ENCODE data around the gene ASGR1. TPM values are rescaled to one million over a fixed set of nuclear protein-coding genes. Genes with fewer than 3 reads are reported as not detected.
A peak's percentile ranks its signal among the peaks of the same experiment; 100 is the strongest.
"Not testable (repeated sequence)": the region's sequence is repeated elsewhere in the genome, so short reads cannot be mapped to it uniquely, and the experiment has no call there.

Gene ASGR1
- total RNA-seq, 2 experiments from 2014 or later = 0.63 to 1.3 TPM

GRCh38 chr17:7182101-7182500 lies 2.9 kb upstream of the ASGR1 start:
- H3K36me3 Mint-ChIP-seq (ENCODE audit: low read depth); H3K9me3 Mint-ChIP-seq (ENCODE audit: insufficient read depth); H3K4me3 Mint-ChIP-seq; ATAC-seq; H3K27ac Mint-ChIP-seq; DNase-seq; POLR2A ChIA-PET: not testable (repeated sequence)
- CTCF ChIA-PET = interaction anchor here (0.8 to 1.2 kb wide), 3 partner anchors 49 to 136 kb away, joined by 3 to 5 read pairs (median 3); no protein-coding TSS in a partner anchor
- Mint-ChIP-seq H3K27me3 (ENCODE audit: low read depth) (peaks cover 14% of the 10 kb centered on the region), H3K4me1 (ENCODE audit: low read depth) (peaks cover 11% of the 10 kb centered on the region)

GRCh38 chr17:7178973-7179316 lies 225 bp downstream of the ASGR1 start:
- Mint-ChIP-seq H3K4me1 (ENCODE audit: low read depth) (peaks cover 12% of the 10 kb centered on the region), H3K4me3 (no peak overlapping the region), H3K36me3 (ENCODE audit: low read depth) (no peaks in the 10 kb centered on the region), H3K9me3 (ENCODE audit: insufficient read depth) (no peaks in the 10 kb centered on the region), H3K27me3 (ENCODE audit: low read depth) (peaks cover 14% of the 10 kb centered on the region), H3K27ac (no peak overlapping the region)
- no peak for DNase-seq
- POLR2A ChIA-PET = no interaction called here
- ATAC-seq = no peak
- CTCF ChIA-PET = interaction anchor here (0.7 to 3.9 kb wide), 6 partner anchors 10 to 265 kb away, joined by 3 to 59 read pairs (median 9); no protein-coding TSS in a partner anchor

- Mint-ChIP-seq H3K4me3 (peak overlapping the region; percentile 48), H3K27ac (no peak overlapping the region), H3K36me3 (ENCODE audit: low read depth) (no peaks in the 10 kb centered on the region), H3K9me3 (ENCODE audit: insufficient read depth) (no peaks in the 10 kb centered on the region), H3K27me3 (ENCODE audit: low read depth) (peaks cover 14% of the 10 kb centered on the region), H3K4me1 (ENCODE audit: low read depth) (peaks cover 12% of the 10 kb centered on the region)
- DNase-seq = no peak
- ATAC-seq = no peak
- ChIA-PET CTCF (interaction anchor here (0.7 to 3.9 kb wide), 29 partner anchors 8 to 264 kb away, joined by 3 to 59 read pairs (median 5); partner anchors contain the start of genes NEURL4 and TMEM102), POLR2A (interaction anchor here (1.5 kb wide), 1 partner anchor 132 kb away, joined by 4 read pairs; no protein-coding TSS in a partner anchor)
Observed at GRCh38 chr17:7177954-7178477, 1.2 kb downstream of the ASGR1 start.

- no peak overlapping the region for H3K27ac Mint-ChIP-seq
- no peaks in the 10 kb centered on the region for H3K36me3 Mint-ChIP-seq (ENCODE audit: low read depth)
- no peaks in the 10 kb centered on the region for H3K9me3 Mint-ChIP-seq (ENCODE audit: insufficient read depth)
- ATAC-seq (peak; percentile 70), DNase-seq (peak; percentile 72)
- CTCF ChIA-PET = interaction anchor here (0.8 to 3.9 kb wide), 28 partner anchors 9 to 258 kb away, joined by 3 to 59 read pairs (median 5); partner anchors contain the start of genes NEURL4 and TMEM102
- POLR2A ChIA-PET = interaction anchor here (1.5 kb wide), 1 partner anchor 132 kb away, joined by 4 read pairs; no protein-coding TSS in a partner anchor
- peaks cover 12% of the 10 kb centered on the region for H3K4me1 Mint-ChIP-seq (ENCODE audit: low read depth)
- H3K4me3 Mint-ChIP-seq = peak overlapping the region; percentile 48
- peaks cover 14% of the 10 kb centered on the region for H3K27me3 Mint-ChIP-seq (ENCODE audit: low read depth)
Observed at GRCh38 chr17:7177191-7177953, 1.8 kb downstream of the ASGR1 start.

GRCh38 chr17:7176841-7177190 lies 2.4 kb downstream of the ASGR1 start:
- Mint-ChIP-seq H3K4me3 (no peak overlapping the region), H3K27ac (no peak overlapping the region), H3K9me3 (ENCODE audit: insufficient read depth) (no peaks in the 10 kb centered on the region), H3K27me3 (ENCODE audit: low read depth) (peaks cover 14% of the 10 kb centered on the region), H3K36me3 (ENCODE audit: low read depth) (no peaks in the 10 kb centered on the region), H3K4me1 (ENCODE audit: low read depth) (peaks cover 12% of the 10 kb centered on the region)
- CTCF ChIA-PET = interaction anchor here (0.8 to 3.9 kb wide), 23 partner anchors 9 to 258 kb away, joined by 3 to 59 read pairs (median 5); partner anchors contain the start of genes NEURL4 and TMEM102
- POLR2A ChIA-PET = interaction anchor here (1.5 kb wide), 1 partner anchor 131 kb away, joined by 4 read pairs; no protein-coding TSS in a partner anchor
- no peak for DNase-seq
- ATAC-seq = no peak

- Mint-ChIP-seq H3K27me3 (ENCODE audit: low read depth) (peaks cover 14% of the 10 kb centered on the region), H3K9me3 (ENCODE audit: insufficient read depth) (no peaks in the 10 kb centered on the region), H3K4me1 (ENCODE audit: low read depth) (peaks cover 12% of the 10 kb centered on the region), H3K4me3 (no peak overlapping the region), H3K27ac (no peak overlapping the region), H3K36me3 (ENCODE audit: low read depth) (no peaks in the 10 kb centered on the region)
- ChIA-PET POLR2A (interaction anchor here (1.5 kb wide), 1 partner anchor 131 kb away, joined by 4 read pairs; no protein-coding TSS in a partner anchor), CTCF (interaction anchor here (0.8 to 3.9 kb wide), 6 partner anchors 36 to 134 kb away, joined by 3 to 59 read pairs (median 11); no protein-coding TSS in a partner anchor)
- ATAC-seq (no peak), DNase-seq (no peak)
Observed at GRCh38 chr17:7176107-7176840, 2.9 kb downstream of the ASGR1 start.

GRCh38 chr17:7175330-7175733 lies 3.8 kb downstream of the ASGR1 start:
- no peak overlapping the region for H3K4me3 Mint-ChIP-seq
- no peaks in the 10 kb centered on the region for H3K9me3 Mint-ChIP-seq (ENCODE audit: insufficient read depth)
- POLR2A ChIA-PET = no interaction called here
- H3K27ac Mint-ChIP-seq = no peak overlapping the region
- CTCF ChIA-PET = no interaction called here
- no peaks in the 10 kb centered on the region for H3K36me3 Mint-ChIP-seq (ENCODE audit: low read depth)
- no peak for DNase-seq
- H3K4me1 Mint-ChIP-seq (ENCODE audit: low read depth) = peaks cover 12% of the 10 kb centered on the region
- peaks cover 14% of the 10 kb centered on the region for H3K27me3 Mint-ChIP-seq (ENCODE audit: low read depth)
- ATAC-seq = no peak

GRCh38 chr17:7174603-7175326 lies 4.4 kb downstream of the ASGR1 start:
- H3K27ac Mint-ChIP-seq = no peak overlapping the region
- peaks cover 15% of the 10 kb centered on the region for H3K27me3 Mint-ChIP-seq (ENCODE audit: low read depth)
- POLR2A ChIA-PET = no interaction called here
- H3K4me1 Mint-ChIP-seq (ENCODE audit: low read depth) = peaks cover 12% of the 10 kb centered on the region
- no peak overlapping the region for H3K4me3 Mint-ChIP-seq
- no peak for ATAC-seq
- no peaks in the 10 kb centered on the region for H3K9me3 Mint-ChIP-seq (ENCODE audit: insufficient read depth)
- H3K36me3 Mint-ChIP-seq (ENCODE audit: low read depth) = no peaks in the 10 kb centered on the region
- CTCF ChIA-PET = interaction anchor here (1.0 kb wide), 1 partner anchor 129 kb away, joined by 4 read pairs; no protein-coding TSS in a partner anchor
- no peak for DNase-seq

GRCh38 chr17:7173687-7174602 lies 5.2 kb downstream of the ASGR1 start:
- DNase-seq = peak; percentile 76
- no peak overlapping the region for H3K4me3 Mint-ChIP-seq
- no peaks in the 10 kb centered on the region for H3K36me3 Mint-ChIP-seq (ENCODE audit: low read depth)
- ChIA-PET CTCF (interaction anchor here (0.6 to 1.0 kb wide), 3 partner anchors 41 to 128 kb away, joined by 3 to 4 read pairs (median 3); no protein-coding TSS in a partner anchor), POLR2A (interaction anchor here (0.6 kb wide), 1 partner anchor 435 kb away, joined by 3 read pairs; no protein-coding TSS in a partner anchor)
- no peak overlapping the region for H3K27ac Mint-ChIP-seq
- ATAC-seq = peak; percentile 81
- peaks cover 3% of the 10 kb centered on the region for H3K9me3 Mint-ChIP-seq (ENCODE audit: insufficient read depth)
- peaks cover 12% of the 10 kb centered on the region for H3K4me1 Mint-ChIP-seq (ENCODE audit: low read depth)
- peaks cover 14% of the 10 kb centered on the region for H3K27me3 Mint-ChIP-seq (ENCODE audit: low read depth)

GRCh38 chr17:7172522-7173191 lies 6.5 kb downstream of the ASGR1 start:
- H3K4me3 Mint-ChIP-seq; H3K27ac Mint-ChIP-seq; POLR2A ChIA-PET; H3K36me3 Mint-ChIP-seq (ENCODE audit: low read depth); H3K9me3 Mint-ChIP-seq (ENCODE audit: insufficient read depth); DNase-seq; ATAC-seq; H3K27me3 Mint-ChIP-seq (ENCODE audit: low read depth); H3K4me1 Mint-ChIP-seq (ENCODE audit: low read depth); CTCF ChIA-PET: not testable (repeated sequence)
